ENCODE data around the gene HCLS1. TPM values are rescaled to one million over a fixed set of nuclear protein-coding genes. Genes with fewer than 3 reads are reported as not detected.
"Not testable (repeated sequence)": the region's sequence is repeated elsewhere in the genome, so short reads cannot be mapped to it uniquely, and the experiment has no call there.

The HCLS1 gene
- total RNA-seq, 4 donors from 2014 or later, result 61.5 to 164 (median 132) TPM

GRCh38 chr3:121598564-121598963, 62.1 kb downstream of the HCLS1 start:
- ATAC-seq (ENCODE audit: low FRiP score) (no peak), DNase-seq (ENCODE audit: low spot score) (no peak)
- no peak for TF ChIP-seq CTCF (IDR thresholded peaks at IDR 0.05)

DNA sequence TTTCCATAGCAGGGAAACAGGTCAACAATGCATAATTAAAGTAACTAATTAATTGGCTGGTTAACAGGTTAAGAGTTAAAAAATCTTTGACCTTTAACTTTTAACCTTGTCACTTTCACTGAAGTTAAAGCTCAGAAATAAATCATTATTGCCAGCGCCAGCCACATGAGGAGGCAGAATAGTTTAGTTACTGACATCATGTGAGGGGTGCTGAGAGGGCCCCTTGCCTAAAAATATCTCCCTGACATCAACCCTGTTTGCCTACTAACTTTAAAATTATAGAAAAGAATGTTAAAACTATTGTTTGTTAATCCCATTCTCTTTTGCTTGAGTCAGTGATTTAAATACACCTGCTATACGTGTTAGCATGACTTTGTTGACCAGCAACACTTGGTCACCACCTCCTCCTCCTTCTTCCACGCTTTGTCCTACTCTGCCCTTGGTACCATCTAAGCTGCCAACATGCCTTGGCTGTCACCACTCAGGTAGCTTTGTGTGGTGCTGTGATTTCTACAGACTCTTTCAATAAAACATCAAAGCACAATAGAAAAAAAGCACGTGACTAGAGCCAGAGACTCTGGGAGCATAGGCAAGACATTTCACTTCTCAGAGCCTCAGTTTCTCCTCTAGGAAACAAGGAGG, 64.8 kb downstream of the HCLS1 start:
- TF ChIP-seq CTCF (IDR thresholded peaks at IDR 0.05), result no peak
- DNase-seq (ENCODE audit: low spot score) (no peak), ATAC-seq (ENCODE audit: low FRiP score) (no peak)

GRCh38 chr3:121594850-121595249, 65.9 kb downstream of the HCLS1 start:
- ATAC-seq (ENCODE audit: low FRiP score), result no peak
- no peak for TF ChIP-seq CTCF (IDR thresholded peaks at IDR 0.05)
- no peak for DNase-seq (ENCODE audit: low spot score)

GRCh38 chr3:121593806-121594205, 66.9 kb downstream of the HCLS1 start:
- DNase-seq (ENCODE audit: low spot score); ATAC-seq (ENCODE audit: low FRiP score): not testable (repeated sequence)

GRCh38 chr3:121592856-121593702, 67.6 kb downstream of the HCLS1 start, which contains the start of gene FBXO40:
Gene FBXO40, plus strand, starts transcription at chr3:121593379. Its CDS starts 27,197 bp downstream, at chr3:121620576.
- ATAC-seq (ENCODE audit: low FRiP score) (no peak), DNase-seq (ENCODE audit: low spot score) (no peak)
- TF ChIP-seq CTCF (IDR thresholded peaks at IDR 0.05), result no peak

DNA sequence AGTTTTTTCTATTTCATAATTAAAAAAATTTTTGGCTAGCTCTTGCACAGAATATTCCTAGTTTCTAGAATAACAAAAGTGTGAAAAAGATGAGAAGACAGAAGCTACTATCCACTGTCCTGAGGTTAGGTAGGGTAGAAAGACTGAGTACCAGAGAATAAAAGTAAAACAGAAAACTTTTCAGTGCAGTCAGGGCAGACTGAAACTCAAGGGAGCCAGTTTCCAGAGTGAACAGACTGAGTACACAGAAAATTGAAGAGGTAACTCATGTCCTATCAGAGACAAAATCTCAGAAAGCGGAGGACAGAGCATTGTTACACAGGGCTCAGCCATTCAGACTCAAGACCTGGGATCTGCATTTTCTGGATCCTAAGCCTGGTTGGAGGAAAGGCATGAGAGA, 76.3 kb downstream of the HCLS1 start:
- DNase-seq (ENCODE audit: low spot score) (no peak), ATAC-seq (ENCODE audit: low FRiP score) (no peak)
- no peak for TF ChIP-seq CTCF (IDR thresholded peaks at IDR 0.05)

GRCh38 chr3:121581691-121582090, 79.0 kb downstream of the HCLS1 start:
- DNase-seq (ENCODE audit: low spot score) (no peak), ATAC-seq (ENCODE audit: low FRiP score) (no peak)
- TF ChIP-seq CTCF (IDR thresholded peaks at IDR 0.05), result no peak

Small RNA genes lying within 50 kb of the gene (small RNA-seq; reads per million reads assigned to genes)
- gene RNU4-62P, result not detected

Other genes starting within 250 kb of the HCLS1 start
- under 1 TPM; 0.06 to 0.84 (median 0.25) TPM for gene POLQ, start 114.9 kb downstream of the HCLS1 start, total RNA-seq
- gene ARGFX, start 93.0 kb downstream of the HCLS1 start, total RNA-seq, result not detected
- gene FBXO40, start 67.5 kb downstream of the HCLS1 start, total RNA-seq, result under 1 TPM in 2 of 4 donors, not detected in 2; 0.06 to 0.32 TPM
- 10 to 100 TPM; 56.6 to 68.5 (median 57.5) TPM for gene GOLGB1, start 88.8 kb upstream of the HCLS1 start, total RNA-seq
- gene IQCB1, start 174.2 kb upstream of the HCLS1 start, total RNA-seq, result 10 to 100 TPM; 16.9 to 27.5 (median 19.9) TPM
- gene EAF2, start 174.3 kb upstream of the HCLS1 start, total RNA-seq, result 1 to 10 TPM; 3.7 to 8.9 (median 6.1) TPM
- gene SLC15A2, start 233.5 kb upstream of the HCLS1 start, total RNA-seq, result 1 to 10 TPM; 1.7 to 2.8 (median 2.0) TPM